Common myeloid progenitor, CD34-positive (primary cell): ENCODE measurements around the gene SUCNR1.
A peak's percentile ranks its signal among the peaks of the same experiment; 100 is the strongest.
"Not testable (repeated sequence)": the region's sequence is repeated elsewhere in the genome, so short reads cannot be mapped to it uniquely, and the experiment has no call there.

Experiments used
- CTCF ChIA-PET: fragments of 350-600 bp; sonication (Branson Sonifier 250); formaldehyde crosslinking; loops from one replicate; lab custom pipeline; 2021; ENCODE audit warnings: antibody characterized with exemption; lab: Charles Lee
- POLR2A ChIA-PET: fragments of 350-600 bp; sonication (Branson Sonifier 250); formaldehyde crosslinking; loops from one replicate; lab custom pipeline; 2021; ENCODE audit warnings: antibody characterized with exemption; lab: Charles Lee
- DNase-seq, 3 donors: peaks; one replicate each; pipeline versions ENCODE4 v3.0.0 to v3.0.0-alpha.2; 2013
- H3K27ac ChIP-seq, 2 experiments: 1 replicate in 1 of 2; 2 replicates in 1 of 2; pipeline ENCODE4 v1.7.0; 2013; ENCODE audit warnings: inconsistent platforms in 2 of 2, low read length in 2 of 2, mild to moderate bottlenecking in 2 of 2, low read depth in 1 of 2, moderate library complexity in 1 of 2; ENCODE audit not compliant: severe bottlenecking in 2 of 2, insufficient read depth in 1 of 2, poor library complexity in 1 of 2
- H3K27me3 ChIP-seq, 5 experiments: replicated peaks in 2 of 5; 1 replicate in 3 of 5; 2 replicates in 2 of 5; pipeline versions ENCODE4 v1.6.1 to v1.7.0; 2013; ENCODE audit warnings: low read length in 4 of 5, mild to moderate bottlenecking in 2 of 5, moderate library complexity in 2 of 5, inconsistent platforms in 1 of 5; ENCODE audit not compliant: insufficient read depth in 5 of 5, control insufficient read depth in 4 of 5
- H3K36me3 ChIP-seq, 4 experiments: 1 replicate in 2 of 4; 2 replicates in 2 of 4; pipeline versions ENCODE4 v1.6.1 to v1.7.0; 2013; ENCODE audit warnings: low read length in 3 of 4, control low read depth in 1 of 4, mild to moderate bottlenecking in 1 of 4; ENCODE audit not compliant: control insufficient read depth in 4 of 4, insufficient read depth in 4 of 4
- H3K4me1 ChIP-seq, 4 experiments: 1 replicate in 3 of 4; 2 replicates in 1 of 4; pipeline versions ENCODE4 v1.6.1 to v1.7.1; 2013; ENCODE audit warnings: low read length in 3 of 4, mild to moderate bottlenecking in 3 of 4, control low read depth in 1 of 4, inconsistent platforms in 1 of 4, moderate library complexity in 1 of 4; ENCODE audit not compliant: control insufficient read depth in 4 of 4, insufficient read depth in 4 of 4; ENCODE audit errors: control extremely low read depth in 1 of 4
- H3K4me3 ChIP-seq, 7 experiments: 1 replicate in 4 of 7; 2 replicates in 3 of 7; pipeline versions ENCODE4 v1.5.1 to v1.7.0; 2013; ENCODE audit warnings: mild to moderate bottlenecking in 7 of 7, low read length in 6 of 7, moderate library complexity in 6 of 7, inconsistent platforms in 2 of 7, low read depth in 2 of 7, control low read depth in 1 of 7; ENCODE audit not compliant: insufficient read depth in 4 of 7, control insufficient read depth in 1 of 7; ENCODE audit errors: extremely low read depth in 1 of 7
- H3K9me3 ChIP-seq, 5 experiments: 1 replicate in 4 of 5; 2 replicates in 1 of 5; pipeline versions ENCODE4 v1.6.1 to v1.7.1; 2013; ENCODE audit warnings: low read length in 4 of 5, mild to moderate bottlenecking in 2 of 5, inconsistent platforms in 1 of 5, low read depth in 1 of 5, moderate library complexity in 1 of 5; ENCODE audit not compliant: control insufficient read depth in 4 of 5, insufficient read depth in 2 of 5; ENCODE audit errors: control extremely low read depth in 1 of 5
- WGBS: methylation state at CpG from one replicate; pipeline ENCODE4 v1.1.5; 2013; ENCODE audit not compliant: insufficient coverage; 5-methylcytosine and 5-hydroxymethylcytosine counted together

The SUCNR1 gene

DNA sequence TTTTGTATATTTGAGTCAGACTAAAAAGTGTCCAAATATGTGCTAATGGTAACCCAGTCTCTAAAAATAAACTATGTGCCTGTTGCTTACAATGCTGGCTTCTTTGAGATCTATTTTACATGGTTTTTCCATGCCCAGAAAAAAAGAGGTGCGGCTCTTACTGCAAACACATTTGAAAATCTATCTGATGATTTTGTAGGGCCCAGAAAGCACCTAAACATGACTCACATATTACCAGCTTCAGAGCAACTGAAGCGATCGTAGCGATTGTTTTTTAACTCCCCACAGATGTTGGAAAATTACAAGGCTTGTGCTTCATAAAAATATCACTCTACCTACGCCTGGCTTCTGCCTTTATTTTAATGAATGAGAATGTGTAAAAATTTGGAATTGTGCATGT, 53.5 kb downstream of the SUCNR1 start:
- no peak for DNase-seq
- ChIA-PET POLR2A (no interaction called here), CTCF (no interaction called here)
- Histone ChIP-seq H3K36me3 (no peaks in the 10 kb centered on the region), H3K9me3 (no peaks in the 10 kb centered on the region), H3K4me3 (no peak overlapping the region), H3K27me3 (no peaks in the 10 kb centered on the region), H3K27ac (no peak overlapping the region), H3K4me1 (no peaks in the 10 kb centered on the region)
- 100% methylated on average over 3 of the region's 5 CpGs for WGBS

DNA sequence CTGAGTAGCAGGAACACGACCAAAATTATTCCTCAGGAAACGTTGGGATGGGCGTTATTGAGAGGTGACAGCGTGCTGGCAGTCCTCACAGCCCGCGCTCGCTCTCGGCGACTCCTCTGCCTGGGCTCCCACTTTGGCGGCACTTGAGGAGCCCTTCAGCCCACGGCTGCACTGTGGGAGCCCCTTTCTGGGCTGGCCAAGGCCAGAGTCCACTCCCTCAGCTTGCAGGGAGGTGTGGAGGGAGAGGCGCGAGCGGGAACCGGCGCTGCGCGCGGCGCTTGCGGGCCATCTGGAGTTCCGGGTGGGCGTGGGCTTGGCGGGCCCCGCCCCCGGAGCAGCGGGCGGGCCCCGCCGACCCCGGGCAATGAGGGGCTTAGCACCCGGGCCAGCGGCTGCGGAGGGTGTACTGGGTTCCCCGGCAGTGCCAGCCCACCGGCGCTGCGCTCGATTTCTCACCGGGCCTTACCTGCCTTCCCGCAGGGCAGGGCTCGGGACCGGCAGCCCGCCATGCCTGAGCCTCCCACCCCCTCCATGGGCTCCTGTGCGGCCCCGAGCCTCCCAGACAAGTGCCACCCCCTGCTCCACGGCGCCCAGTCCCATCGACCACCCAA, 54.6 kb downstream of the SUCNR1 start:
- H3K27me3 ChIP-seq, H3K36me3 ChIP-seq, H3K9me3 ChIP-seq, H3K27ac ChIP-seq, DNase-seq, POLR2A ChIA-PET, CTCF ChIA-PET, H3K4me1 ChIP-seq, H3K4me3 ChIP-seq: not testable (repeated sequence)
- WGBS = 95% methylated on average over 29 of the region's 49 CpGs

DNA sequence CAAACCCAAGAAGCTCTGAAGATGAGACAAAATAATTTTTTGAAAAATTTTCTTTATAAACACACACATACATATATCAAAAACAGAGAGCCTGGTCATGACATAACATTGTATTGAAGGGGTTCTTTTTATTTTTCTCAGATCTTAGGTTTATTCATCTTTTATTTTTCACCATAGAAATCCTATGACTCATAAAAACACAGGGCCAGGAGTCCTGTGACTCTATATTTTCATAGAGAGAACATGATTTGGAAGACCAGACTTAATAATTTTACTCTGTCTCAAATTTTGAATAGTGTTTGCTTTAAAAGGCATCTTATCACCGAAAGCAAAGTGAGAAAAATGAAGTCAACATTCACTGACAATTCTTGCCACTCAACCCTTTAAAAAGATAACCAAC, 57.7 kb downstream of the SUCNR1 start:
- Histone ChIP-seq H3K9me3 (no peaks in the 10 kb centered on the region), H3K36me3 (no peaks in the 10 kb centered on the region), H3K4me3 (no peak overlapping the region), H3K27ac (no peak overlapping the region), H3K27me3 (no peaks in the 10 kb centered on the region), H3K4me1 (peaks cover 0 to 3% (median 1%) of the 10 kb centered on the region in 4 experiments)
- ChIA-PET POLR2A (no interaction called here), CTCF (interaction anchor here (1.4 kb wide), 1 partner anchor 493 kb away, joined by 3 read pairs; no protein-coding TSS in a partner anchor)
- DNase-seq = no peak
- no CpG with 5 or more reads among the region's 1 CpG for WGBS

DNA sequence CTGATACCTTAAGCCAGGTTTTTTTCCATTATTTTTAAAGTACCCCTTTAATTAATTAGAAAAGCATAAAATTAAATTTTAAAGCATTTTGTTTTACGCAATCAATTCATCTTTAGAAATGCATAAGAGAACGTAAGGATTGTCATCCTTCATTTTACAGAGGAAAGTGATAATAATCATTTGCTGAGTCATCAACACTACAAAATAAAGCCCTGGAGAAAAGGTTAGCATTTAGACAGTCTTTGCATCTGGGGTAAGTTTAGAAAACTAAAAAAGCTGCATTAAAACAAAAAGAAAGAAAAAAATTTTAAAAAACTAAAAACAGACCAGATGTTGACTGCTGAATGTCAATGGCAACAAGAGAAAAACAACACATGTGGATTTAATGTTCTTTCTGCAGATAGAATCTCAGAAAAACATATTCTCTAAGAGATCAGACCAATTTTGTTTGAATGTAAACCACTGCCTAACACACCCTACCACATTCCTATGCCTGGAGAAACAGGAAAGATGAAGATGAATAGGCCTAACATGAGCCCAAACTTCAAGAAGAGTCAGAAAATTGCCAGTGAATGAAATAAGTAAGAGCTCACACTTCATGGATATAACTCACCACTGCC, 59.9 kb downstream of the SUCNR1 start:
- CTCF ChIA-PET = interaction anchor here (1.1 kb wide), 1 partner anchor 14 kb away, joined by 4 read pairs; no protein-coding TSS in a partner anchor
- no peak overlapping the region for H3K27ac ChIP-seq
- no peaks in the 10 kb centered on the region for H3K9me3 ChIP-seq
- DNase-seq = peak in 2 of 3 donors; percentile 38 to 49
- POLR2A ChIA-PET = no interaction called here
- no peaks in the 10 kb centered on the region for H3K27me3 ChIP-seq
- no peaks in the 10 kb centered on the region for H3K36me3 ChIP-seq
- WGBS = no CpG with 5 or more reads among the region's 2 CpGs
- H3K4me3 ChIP-seq = no peak overlapping the region
- H3K4me1 ChIP-seq = peaks cover 0 to 5% (median 2%) of the 10 kb centered on the region in 4 experiments
